GM18498 (cell line): ENCODE results near the gene NRXN3.
"Not testable (repeated sequence)": the region's sequence is repeated elsewhere in the genome, so short reads cannot be mapped to it uniquely, and the experiment has no call there.

Experiments
- ATAC-seq: cut with Tn5 transposase; IDR thresholded peaks from one replicate; pipeline ENCODE4 v1.9.1; 2021; ENCODE audit warnings: mild to moderate bottlenecking, moderate library complexity; ENCODE audit not compliant: unreplicated experiment

Gene NRXN3

GRCh38 chr14:78566859-78567172, 396.6 kb downstream of the NRXN3 start:
- ATAC-seq: peak; percentile 11

GRCh38 chr14:78567343-78567742, 397.2 kb downstream of the NRXN3 start:
- no peak for ATAC-seq

- not testable (repeated sequence) for ATAC-seq
Observed at GRCh38 chr14:78573736-78574135, 403.6 kb downstream of the NRXN3 start.

GRCh38 chr14:78576437-78577166, 406.4 kb downstream of the NRXN3 start:
- no peak for ATAC-seq

- no peak for ATAC-seq
Observed at GRCh38 chr14:78581229-78581628, 411.1 kb downstream of the NRXN3 start.

GRCh38 chr14:78586681-78587080, 416.5 kb downstream of the NRXN3 start:
- no peak for ATAC-seq

- ATAC-seq: no peak
Observed at GRCh38 chr14:78588906-78589305, 418.7 kb downstream of the NRXN3 start.

GRCh38 chr14:78592616-78593219, 422.5 kb downstream of the NRXN3 start:
- no peak for ATAC-seq

GRCh38 chr14:78593949-78594348, 423.8 kb downstream of the NRXN3 start:
- no peak for ATAC-seq

- no peak for ATAC-seq
Observed at GRCh38 chr14:78595797-78596196, 425.6 kb downstream of the NRXN3 start.

- peak; percentile 91 for ATAC-seq
Observed at GRCh38 chr14:78598046-78598920, 428.1 kb downstream of the NRXN3 start.

GRCh38 chr14:78605025-78605762, 435.0 kb downstream of the NRXN3 start:
- ATAC-seq: no peak

GRCh38 chr14:78605897-78606500, 435.8 kb downstream of the NRXN3 start:
- no peak for ATAC-seq

- ATAC-seq: no peak
Observed at GRCh38 chr14:78608998-78609787, 439.0 kb downstream of the NRXN3 start.

- no peak for ATAC-seq
Observed at GRCh38 chr14:78610994-78611393, 440.8 kb downstream of the NRXN3 start.

GRCh38 chr14:78611796-78612571, 441.8 kb downstream of the NRXN3 start:
- ATAC-seq: no peak

- no peak for ATAC-seq
Observed at GRCh38 chr14:78612666-78613065, 442.5 kb downstream of the NRXN3 start.

- ATAC-seq: no peak
Observed at GRCh38 chr14:78614593-78614992, 444.4 kb downstream of the NRXN3 start.

GRCh38 chr14:78617735-78618134, 447.6 kb downstream of the NRXN3 start:
- no peak for ATAC-seq
